Left renal cortex interstitium (tissue), 4 donors: ENCODE results near the gene AKAP12. TPM values are rescaled to one million over a fixed set of nuclear protein-coding genes. Genes with fewer than 3 reads are reported as not detected.
A peak's percentile ranks its signal among the peaks of the same experiment; 100 is the strongest.

Experiments
- DNase-seq, 4 donors: peaks; one replicate each; pipeline ENCODE4 v3.0.0-alpha.2; 2013; ENCODE audit warnings: low read depth in 4 of 4, low spot score in 2 of 4, missing footprints in 1 of 4
- polyA plus RNA-seq, 4 donors: library from polyadenylated mRNA; unstranded; fragments of 120-200 nt; gene quantifications; one replicate each; pipeline ENCODE4 v1.2.1, GENCODE V29; 2013; ENCODE audit not compliant: insufficient read length in 4 of 4

The AKAP12 gene, protein sequence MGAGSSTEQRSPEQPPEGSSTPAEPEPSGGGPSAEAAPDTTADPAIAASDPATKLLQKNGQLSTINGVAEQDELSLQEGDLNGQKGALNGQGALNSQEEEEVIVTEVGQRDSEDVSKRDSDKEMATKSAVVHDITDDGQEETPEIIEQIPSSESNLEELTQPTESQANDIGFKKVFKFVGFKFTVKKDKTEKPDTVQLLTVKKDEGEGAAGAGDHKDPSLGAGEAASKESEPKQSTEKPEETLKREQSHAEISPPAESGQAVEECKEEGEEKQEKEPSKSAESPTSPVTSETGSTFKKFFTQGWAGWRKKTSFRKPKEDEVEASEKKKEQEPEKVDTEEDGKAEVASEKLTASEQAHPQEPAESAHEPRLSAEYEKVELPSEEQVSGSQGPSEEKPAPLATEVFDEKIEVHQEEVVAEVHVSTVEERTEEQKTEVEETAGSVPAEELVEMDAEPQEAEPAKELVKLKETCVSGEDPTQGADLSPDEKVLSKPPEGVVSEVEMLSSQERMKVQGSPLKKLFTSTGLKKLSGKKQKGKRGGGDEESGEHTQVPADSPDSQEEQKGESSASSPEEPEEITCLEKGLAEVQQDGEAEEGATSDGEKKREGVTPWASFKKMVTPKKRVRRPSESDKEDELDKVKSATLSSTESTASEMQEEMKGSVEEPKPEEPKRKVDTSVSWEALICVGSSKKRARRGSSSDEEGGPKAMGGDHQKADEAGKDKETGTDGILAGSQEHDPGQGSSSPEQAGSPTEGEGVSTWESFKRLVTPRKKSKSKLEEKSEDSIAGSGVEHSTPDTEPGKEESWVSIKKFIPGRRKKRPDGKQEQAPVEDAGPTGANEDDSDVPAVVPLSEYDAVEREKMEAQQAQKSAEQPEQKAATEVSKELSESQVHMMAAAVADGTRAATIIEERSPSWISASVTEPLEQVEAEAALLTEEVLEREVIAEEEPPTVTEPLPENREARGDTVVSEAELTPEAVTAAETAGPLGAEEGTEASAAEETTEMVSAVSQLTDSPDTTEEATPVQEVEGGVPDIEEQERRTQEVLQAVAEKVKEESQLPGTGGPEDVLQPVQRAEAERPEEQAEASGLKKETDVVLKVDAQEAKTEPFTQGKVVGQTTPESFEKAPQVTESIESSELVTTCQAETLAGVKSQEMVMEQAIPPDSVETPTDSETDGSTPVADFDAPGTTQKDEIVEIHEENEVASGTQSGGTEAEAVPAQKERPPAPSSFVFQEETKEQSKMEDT (N-terminal part only)
- 100 to 1,000 TPM; 127 to 183 (median 163) TPM for polyA plus RNA-seq

DNA sequence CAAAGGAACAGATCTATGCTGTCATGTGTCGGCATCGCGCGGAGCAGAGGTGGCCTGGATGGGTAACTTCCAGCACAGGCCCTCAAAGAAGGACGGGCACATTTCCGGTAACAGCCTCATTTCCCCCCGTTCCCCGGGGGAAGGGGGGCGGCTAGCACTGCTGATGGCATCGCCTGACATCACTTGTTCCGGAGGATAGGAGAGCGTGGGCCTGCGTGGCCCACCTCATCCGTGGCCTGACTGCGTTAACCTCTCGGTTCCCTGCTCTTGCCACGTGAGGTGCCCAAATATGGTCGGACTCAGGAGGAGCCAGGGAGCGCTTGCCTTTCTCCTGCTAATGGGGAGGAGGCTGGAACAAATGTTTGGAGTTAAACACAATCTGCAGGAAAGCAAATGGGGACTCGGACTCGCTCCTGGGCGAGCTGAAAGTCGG is at the start of gene AKAP12:
Gene AKAP12, plus strand, starts transcription at position 365 of the 433 bp plus-strand sequence. CDS start 596 bp downstream, outside the sequence.
- peak in 1 of 4 donors; percentile 44 for DNase-seq

DNA sequence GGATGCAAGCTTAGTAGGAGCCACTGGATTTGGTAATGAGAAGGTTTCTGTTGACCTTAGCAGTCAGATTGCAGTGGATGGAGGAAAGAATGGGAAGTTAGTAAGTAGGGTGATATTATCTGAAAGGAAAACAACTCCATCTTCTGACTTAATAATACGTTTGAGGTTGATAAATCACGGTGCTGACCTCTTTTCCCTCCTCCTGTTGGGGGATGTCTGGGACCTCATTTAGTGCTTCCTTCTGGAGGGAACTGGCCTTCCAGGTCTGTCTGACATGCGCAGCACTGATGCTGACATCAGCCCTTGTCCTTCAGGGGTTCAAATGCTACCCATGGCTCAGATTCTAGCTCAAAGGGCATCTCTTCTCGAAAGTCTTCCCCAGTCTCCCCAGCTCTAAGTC is 48.2 kb upstream of the AKAP12 start:
- DNase-seq: no peak

DNA sequence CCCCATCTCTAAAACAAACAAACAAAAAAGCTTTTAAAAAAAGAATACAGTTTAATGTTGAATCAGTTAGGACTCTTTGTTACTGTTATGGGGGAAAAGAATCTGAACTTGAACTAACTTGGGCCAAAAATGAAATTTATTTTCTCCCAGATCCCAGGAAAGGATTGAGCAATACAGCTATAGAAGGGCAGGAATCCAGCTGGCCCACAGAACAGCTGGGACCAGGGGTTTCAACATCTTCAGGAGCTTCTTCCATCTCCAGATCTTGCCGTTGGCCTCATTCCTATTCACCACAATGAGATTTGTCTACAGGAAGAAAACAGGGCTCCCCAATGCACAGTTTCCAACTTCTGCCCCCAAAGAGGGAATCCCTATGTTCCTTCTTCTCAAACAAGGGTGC is 43.2 kb upstream of the AKAP12 start:
- DNase-seq: no peak

DNA sequence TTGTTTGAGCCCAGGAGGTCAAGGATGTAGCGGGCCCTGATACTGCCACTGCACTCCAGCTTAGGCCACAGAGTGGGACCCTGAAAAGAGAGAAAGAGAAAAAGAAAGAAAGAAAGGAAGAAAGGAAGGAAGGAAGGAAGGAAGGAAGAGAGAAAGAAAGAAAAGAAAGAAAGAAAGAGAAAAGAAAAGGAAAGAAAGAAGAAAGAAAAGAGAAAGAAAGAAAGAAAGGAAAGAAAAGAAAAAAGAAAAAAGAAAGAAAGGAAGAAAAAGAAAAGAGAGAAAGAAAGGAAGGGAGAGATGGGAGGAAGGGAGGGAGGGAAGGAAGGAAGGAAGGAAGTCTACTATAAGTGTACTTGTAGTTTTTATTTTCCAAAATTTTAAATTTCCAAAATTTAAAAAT is 42.2 kb upstream of the AKAP12 start:
- DNase-seq: no peak

DNA sequence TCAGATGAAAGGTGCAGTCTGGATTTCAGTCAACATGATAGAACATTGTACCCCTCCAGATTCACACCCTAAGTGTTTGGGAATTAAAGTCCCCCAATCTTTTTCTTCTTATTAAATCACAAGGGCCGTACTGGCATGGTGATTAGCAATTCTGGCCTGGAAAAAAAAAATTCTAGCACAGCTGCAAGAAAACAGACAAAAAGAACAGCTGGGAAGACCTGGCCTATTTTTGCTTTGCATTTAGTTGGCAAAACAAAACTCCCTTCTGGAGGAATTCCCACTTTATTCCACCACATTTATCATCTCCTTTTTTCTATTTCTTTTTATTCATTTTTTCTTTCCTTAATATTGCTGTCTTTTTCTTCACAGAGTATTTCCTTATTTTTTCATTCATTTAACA is 39.8 kb upstream of the AKAP12 start:
- no peak for DNase-seq

DNA sequence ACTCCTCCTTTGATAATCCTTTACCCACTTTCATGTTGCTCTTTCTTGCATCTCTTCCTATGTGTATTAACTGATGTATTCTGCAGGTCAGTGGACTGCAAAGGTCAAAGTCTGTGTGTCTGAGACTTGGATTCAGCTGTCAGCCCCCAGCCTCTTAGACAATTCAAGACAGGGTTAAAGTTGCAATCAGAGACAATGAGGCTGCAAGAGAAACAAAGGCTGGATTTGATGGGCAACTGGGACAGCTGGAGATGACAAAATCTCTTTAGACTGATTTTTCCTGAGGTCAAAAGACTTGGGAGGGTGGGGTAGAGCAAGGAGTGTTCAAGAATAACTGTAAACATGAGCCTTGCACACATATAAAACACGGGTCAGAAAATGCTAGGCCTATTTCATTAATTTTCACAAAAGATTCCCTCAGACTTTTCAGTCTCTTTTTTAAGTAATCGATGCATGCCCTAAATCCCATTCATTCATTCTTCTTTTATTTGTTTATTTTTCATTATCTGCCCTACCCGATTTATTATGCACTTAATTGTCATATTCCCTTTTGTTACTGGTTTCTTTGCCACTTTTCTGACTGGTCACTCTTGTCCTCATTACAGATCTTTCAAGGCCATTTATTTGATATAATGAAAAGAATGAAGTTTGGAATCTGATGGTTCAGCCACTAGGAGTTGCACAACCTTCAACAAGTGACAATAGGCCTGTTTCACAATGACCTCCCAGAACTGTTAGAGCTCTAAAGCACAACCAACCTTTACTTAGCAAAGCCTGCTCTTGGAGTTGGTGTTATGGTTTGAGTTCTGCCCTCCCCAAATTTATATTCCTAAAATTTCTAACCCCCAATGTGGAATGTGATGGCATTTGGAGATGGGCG is 33.8 kb upstream of the AKAP12 start:
- DNase-seq: no peak

DNA sequence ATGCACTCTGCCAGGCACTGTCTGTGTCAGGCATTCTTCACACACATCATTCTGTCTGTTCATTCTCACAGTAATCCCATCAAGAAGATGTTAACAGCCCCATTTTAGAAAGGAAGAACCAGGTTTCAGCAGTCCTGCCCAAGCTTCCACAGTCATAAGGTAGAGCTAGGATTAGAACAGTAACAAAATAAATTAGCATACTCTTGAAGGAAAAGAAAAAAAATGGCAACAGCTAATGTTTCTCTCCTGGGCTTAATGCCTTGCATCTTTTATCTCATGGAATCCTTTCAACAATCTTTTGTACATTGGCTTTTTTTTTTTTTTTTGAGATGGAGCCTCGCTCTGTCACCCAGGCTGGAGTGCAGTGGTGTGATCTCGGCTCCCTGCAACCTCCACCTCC is 32.1 kb upstream of the AKAP12 start:
- DNase-seq: no peak

DNA sequence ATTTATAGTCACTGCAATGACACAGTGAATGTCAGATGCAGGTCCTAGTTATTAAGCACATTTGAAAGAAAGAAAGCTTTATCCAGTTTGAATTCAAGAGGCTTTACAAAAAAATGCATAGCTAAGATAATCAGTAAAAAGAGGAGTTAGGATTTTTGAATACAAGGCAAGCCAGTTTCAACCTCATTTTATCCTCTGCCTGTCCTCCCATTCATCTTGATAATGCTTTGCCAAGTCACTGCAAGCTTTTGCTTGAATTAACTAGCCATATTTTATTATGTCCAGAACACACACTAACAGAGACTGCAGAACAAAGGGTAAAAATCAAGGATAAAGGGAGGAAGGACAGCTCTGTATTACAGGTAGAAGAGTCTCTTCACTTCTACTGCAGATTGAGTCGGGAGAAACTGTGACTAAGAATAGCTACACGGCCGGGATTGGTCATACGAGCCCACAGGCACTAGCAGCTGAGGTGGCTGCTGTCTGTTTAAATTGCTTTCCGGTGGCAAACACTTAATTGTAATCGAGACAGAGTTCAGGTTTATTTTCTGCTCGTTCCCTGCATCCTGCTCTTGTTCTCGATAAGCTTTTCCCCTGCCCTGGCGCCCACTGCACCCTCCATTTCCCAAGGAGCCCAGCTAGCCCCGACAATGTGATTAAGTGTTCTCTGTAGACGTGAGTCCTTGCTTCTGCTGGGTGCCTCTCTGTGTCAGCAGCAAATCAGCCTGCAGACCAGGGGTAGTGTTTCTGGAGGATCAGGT is 30.5 kb upstream of the AKAP12 start:
- no peak for DNase-seq

DNA sequence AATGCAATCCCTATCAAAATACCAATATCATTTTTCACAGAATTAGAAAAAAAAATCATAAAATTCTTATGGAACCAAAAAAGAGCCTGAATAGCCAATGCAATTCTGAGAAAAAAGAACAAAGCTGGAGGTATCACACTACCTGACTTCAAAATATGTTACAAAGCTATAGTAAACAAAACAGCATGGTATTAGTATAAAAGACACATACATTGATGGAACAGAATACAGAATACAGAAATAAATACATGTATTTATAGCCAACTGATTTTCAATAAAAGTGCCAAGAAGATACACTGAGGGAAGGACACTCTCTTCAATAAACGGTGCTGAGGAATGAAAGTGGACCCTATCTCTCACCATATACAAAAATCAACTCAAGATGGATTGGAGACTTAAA is 28.7 kb upstream of the AKAP12 start:
- no peak for DNase-seq

DNA sequence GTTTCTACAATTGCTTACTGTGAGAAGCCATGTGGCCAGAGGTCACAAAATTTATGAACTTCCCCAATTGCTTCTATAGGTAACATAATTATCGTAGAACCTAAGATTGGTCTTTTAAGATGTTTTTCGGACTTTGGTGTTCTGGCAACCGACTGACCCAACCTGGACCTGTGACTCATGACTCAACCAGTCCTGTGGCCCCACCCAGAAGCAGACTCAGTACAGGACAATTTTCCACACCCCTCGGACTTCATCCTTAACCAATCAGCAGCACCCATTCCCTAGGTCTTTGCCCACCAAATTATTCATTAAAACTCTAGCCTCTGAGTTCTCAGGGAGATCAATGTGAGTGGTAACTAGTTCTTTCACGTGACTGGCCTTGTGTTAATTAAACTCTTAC is 26.4 kb upstream of the AKAP12 start:
- no peak for DNase-seq

DNA sequence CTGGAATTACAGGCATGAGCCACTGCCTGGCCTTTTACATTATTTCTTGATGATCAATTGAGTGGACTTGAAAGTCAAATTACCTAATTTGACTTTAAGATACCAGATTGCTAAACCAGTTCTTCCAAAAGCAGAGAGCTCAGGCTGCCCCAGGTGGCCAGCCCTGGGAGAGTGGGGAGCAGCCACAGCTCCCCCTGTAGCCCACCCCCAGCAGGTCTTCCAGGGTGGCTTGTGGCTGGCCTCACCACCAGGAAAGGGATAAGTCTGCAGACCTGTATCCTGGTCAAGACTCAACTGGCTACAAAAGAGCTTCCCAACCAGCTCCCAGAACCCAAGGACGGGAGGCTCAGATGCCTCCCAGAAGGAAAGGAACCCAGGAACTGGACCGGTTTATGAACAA is 23.8 kb upstream of the AKAP12 start:
- DNase-seq: no peak

DNA sequence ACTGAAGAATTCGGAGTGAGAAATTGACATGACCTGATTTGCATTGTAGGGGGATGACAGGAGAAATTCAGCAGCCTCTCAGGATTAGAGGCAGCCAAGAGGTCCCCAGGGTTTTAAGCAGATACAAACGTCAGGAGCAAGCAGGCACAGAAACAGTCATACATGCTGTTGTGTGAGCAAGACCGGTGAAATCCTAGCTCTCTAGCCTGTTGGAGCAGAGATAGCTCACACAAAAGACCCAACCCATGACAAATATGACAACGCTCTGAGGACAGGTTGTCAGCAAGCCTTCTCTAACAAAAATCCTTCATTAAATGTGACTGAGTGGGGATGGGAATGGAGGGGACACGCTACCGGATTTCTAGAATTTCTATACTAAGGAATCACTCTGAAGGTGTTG is 23.0 kb upstream of the AKAP12 start:
- no peak for DNase-seq

DNA sequence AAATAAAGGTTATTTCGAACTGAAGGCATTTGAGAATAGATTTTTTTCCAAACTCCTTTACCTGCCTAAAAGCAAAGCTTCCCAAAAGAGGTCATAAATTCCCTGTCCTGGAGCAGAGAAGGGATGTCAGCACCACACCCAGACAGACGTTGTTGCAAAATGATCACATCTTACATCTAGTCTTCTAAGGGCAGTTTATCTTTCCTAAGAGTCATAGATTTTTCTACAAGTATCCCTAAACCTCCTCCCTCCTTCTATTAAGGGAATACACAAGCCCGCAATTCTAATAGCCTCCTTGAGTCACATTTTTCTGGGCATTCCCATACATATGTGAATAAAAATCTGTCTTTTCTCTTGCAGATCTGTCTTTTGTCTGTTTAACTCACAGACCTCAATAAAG is 20.6 kb upstream of the AKAP12 start:
- DNase-seq: no peak

DNA sequence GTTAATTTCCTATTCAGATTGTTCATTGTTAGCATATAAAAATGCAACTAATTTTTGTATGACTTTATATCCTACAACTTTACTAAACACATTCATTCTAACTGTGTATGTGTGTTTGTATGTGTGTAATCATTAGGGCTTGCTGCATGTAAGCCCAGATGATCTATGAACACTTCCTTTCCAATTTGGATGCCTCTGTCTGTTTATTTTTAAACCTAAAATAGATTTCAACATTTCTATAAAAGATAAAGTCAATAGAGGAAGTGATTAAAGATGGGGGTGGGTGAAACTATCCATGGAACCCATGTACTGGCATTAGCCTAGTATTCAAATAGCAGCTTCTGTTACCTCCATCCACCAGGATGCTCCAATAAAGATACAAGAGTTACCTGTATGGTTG is 15.7 kb upstream of the AKAP12 start:
- DNase-seq: no peak

DNA sequence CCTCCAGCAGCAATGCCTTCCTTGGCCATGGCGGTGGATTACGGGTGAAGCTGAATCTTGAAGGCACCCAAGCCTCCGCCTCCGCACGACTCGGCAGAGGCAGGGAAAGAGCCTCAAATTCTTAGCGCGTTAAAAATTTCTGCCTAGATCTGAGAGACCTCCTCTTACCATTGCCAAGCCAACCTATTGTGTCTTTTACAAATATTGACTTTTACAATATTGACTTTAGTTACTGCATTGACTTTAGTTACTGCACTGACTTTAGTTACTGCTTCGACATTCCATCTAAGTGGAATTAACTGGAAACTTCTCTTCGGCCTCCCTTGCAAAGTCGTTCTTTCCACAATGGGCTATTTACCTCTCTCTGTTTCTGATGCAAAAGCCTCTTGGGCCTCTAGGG is 13.8 kb upstream of the AKAP12 start:
- no peak for DNase-seq

DNA sequence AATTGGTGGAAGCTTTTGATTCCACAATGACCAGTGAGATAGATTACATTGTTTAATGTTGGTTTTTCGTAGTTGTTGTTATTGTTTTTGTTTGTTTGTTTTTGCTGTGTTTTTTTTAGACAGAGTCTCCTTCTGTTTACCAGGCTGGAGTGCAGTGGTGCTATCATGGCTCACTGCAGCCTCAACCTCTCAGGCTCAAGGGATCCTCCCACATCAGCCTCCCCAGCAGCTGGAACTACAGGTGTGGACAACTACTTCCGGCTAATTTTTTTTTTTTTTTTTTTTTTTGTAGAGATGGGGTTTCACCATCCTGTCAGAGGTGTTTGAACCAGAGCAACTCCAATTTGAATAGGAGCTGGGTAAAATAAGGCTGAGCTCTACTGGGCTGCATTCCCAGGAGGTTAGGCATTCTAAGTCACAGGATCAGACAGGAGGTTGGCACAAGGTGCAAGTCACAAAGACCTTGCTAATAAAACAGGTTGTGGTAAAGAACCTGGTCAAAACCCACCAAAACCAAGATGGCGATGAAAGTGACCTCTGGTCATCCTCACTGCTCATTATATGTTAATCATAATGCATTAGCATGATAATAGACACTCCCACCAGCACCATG is 10.9 kb upstream of the AKAP12 start:
- DNase-seq: no peak

DNA sequence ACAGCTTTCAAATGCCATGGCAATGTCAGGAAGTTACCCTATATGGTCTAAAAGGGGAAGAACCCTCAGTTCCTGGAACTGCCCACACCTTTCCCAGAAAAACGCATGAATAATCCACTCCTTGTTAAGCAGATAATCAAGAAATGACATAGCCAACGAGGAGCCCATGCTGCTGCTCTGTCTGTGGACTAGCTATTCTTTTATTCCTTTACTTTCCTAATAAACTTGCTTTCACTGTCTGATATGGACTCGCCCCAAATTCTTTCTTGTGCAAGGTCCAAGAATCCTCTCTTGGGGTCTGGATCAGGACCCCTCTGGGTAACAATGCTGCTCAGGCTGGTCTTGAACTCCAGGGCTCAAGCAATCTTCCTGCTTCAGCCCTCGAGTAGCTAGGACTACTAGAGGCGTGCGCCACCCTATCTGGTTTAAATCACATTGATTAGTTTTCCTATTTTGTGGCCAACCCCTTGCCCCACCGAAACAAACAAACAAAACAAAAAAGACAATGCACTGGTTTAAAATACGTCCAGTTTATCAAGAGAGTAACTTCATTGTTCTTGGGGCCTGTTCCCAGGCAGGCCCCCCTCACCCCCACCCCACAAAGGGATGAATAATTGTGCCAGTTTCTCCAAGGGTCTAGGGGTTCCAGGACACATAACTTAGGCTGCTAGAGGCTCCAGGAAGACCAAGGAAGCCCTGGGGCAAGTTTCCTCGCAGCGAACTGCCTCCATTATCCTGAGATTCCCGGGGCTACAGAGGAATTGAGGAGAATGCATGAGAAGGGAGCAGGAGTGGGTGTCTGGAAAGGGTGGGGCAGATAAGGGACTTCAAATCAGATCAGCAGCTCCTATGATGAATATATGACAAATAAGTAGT is 10.1 kb upstream of the AKAP12 start:
- DNase-seq: no peak

DNA sequence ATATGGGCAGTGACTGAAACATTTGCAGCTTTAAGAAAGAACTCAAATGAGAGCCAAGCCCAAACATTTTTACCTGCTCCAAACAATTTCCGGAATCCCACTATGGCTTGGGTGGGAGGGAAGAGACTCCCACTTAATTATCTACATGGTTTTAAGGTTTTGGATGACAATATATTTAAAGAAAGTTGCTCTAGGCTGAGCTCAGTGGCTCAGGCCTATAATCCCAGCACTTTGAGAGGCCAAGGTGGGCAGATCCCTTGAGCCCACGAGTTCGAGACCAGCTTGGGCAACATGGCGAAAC is 9.5 kb upstream of the AKAP12 start:
- no peak for DNase-seq
